Body of pancreas (tissue), 4 donors: ENCODE results near the gene ABHD12B. TPM values are rescaled to one million over a fixed set of nuclear protein-coding genes. Genes with fewer than 3 reads are reported as not detected.

Source experiments
- ATAC-seq: fragments of 150-250 bp; one replicate; pipeline ENCODE4 v1.9.1; 2016
- DNase-seq, 4 donors: peaks; one replicate each; pipeline ENCODE4 v3.0.0-alpha.2; 2019
- H3K27ac ChIP-seq, 4 donors: fragments of 200-600 bp; sonication (generic); 1 replicate in 3 of 4; 2 replicates in 1 of 4; pipeline versions ENCODE4 v1.5.1 to v1.6.1; 2016 to 2019; ENCODE audit warnings: mild to moderate bottlenecking in 1 of 4, mixed read lengths in 1 of 4, moderate library complexity in 1 of 4
- H3K27me3 ChIP-seq, 2 donors: fragments of 200-600 bp; sonication (generic); one replicate each; pipeline ENCODE4 v1.6.0; 2016; ENCODE audit warnings: mild to moderate bottlenecking in 1 of 2
- H3K36me3 ChIP-seq, 2 donors: fragments of 200-600 bp; sonication (generic); replicated peaks in 1 of 2; 2 replicates each; pipeline ENCODE4 v1.5.1; 2016; ENCODE audit warnings: low read depth in 2 of 2; ENCODE audit not compliant: insufficient read depth in 1 of 2
- H3K4me1 ChIP-seq: fragments of 200-600 bp; sonication (generic); one replicate; pipeline ENCODE4 v1.6.0; 2016
- H3K4me3 ChIP-seq, 2 donors: fragments of 200-600 bp; sonication (generic); 1 replicate in 1 of 2; 2 replicates in 1 of 2; pipeline ENCODE4 v1.5.1; 2016 to 2019
- H3K9me3 ChIP-seq, 3 donors: fragments of 200-600 bp; sonication (generic); 1 replicate in 2 of 3; 2 replicates in 1 of 3; pipeline ENCODE4 v1.5.1; 2016
- CTCF ChIP-seq, 7 experiments: fragments of 450-650 bp in 4 of 7; fragments of 200-600 bp in 3 of 7; sonication (generic) in 3 of 7; IDR thresholded peaks; one replicate each; pipeline ENCODE4 v1.5.1; 2016 to 2019; ENCODE audit warnings: antibody characterized with exemption in 7 of 7
- POLR2A ChIP-seq, 3 donors: fragments of 450-650 bp; IDR thresholded peaks; one replicate each; pipeline ENCODE4 v1.6.1; 2016; ENCODE audit warnings: antibody characterized with exemption in 3 of 3, mild to moderate bottlenecking in 2 of 3
- WGBS, 2 donors: methylation state at CpG; one replicate each; pipeline ENCODE4 v1.1.5; 2017; 5-methylcytosine and 5-hydroxymethylcytosine counted together
- intact Hi-C: fragments of 100-400 bp; cut with DNase I; formaldehyde crosslinking; loops from one replicate; pipeline ENCODE4 v1.15.1; 2023
- total RNA-seq, 2 donors: library from RNA; depleted of rRNA; stranded (reverse); fragments of >200 nt; gene quantifications; one replicate each; pipeline ENCODE4 v1.1.0, GENCODE V29; 2016

Gene ABHD12B
- total RNA-seq, 2 donors from 2014 or later: not detected

GRCh38 chr14:50924843-50925242 is 53.0 kb downstream of the ABHD12B start:
- 56 to 58% methylated on average over 4 of the region's 4 CpGs for WGBS, 2 donors
- Histone ChIP-seq H3K4me3 (no peak overlapping the region), H3K4me1 (no peaks in the 10 kb centered on the region), H3K9me3 (no peaks in the 10 kb centered on the region), H3K36me3 (no peaks in the 10 kb centered on the region), H3K27ac (no peak overlapping the region), H3K27me3 (no peaks in the 10 kb centered on the region)
- DNase-seq (no peak), ATAC-seq (no peak)
- intact Hi-C loops: no loop called here
- TF ChIP-seq CTCF (IDR thresholded peaks at IDR 0.05): no peak

GRCh38 chr14:50926851-50927386 is 55.1 kb downstream of the ABHD12B start:
- H3K36me3 ChIP-seq: no peaks in the 10 kb centered on the region
- H3K9me3 ChIP-seq: no peaks in the 10 kb centered on the region
- 83 to 91% methylated on average over 3 of the region's 3 CpGs for WGBS, 2 donors
- intact Hi-C loops: no loop called here
- H3K4me1 ChIP-seq: no peaks in the 10 kb centered on the region
- H3K27me3 ChIP-seq: no peaks in the 10 kb centered on the region
- no peak overlapping the region for H3K27ac ChIP-seq
- H3K4me3 ChIP-seq: no peak overlapping the region
- TF ChIP-seq CTCF (IDR thresholded peaks at IDR 0.05) (no peak), POLR2A (IDR thresholded peaks at IDR 0.05) (no peak)
- DNase-seq (peak in 1 of 4 donors; percentile 22), ATAC-seq (no peak)

GRCh38 chr14:50928002-50928635 is 56.3 kb downstream of the ABHD12B start:
- peak overlapping the region in 1 of 4 donors; percentile 46 for H3K27ac ChIP-seq
- intact Hi-C loops: no loop called here
- H3K9me3 ChIP-seq: no peaks in the 10 kb centered on the region
- no peaks in the 10 kb centered on the region for H3K4me1 ChIP-seq
- WGBS, 2 donors: 83 to 85% methylated on average over 6 of the region's 6 CpGs
- TF ChIP-seq CTCF (IDR thresholded peaks at IDR 0.05): no peak
- no peak for TF ChIP-seq POLR2A (IDR thresholded peaks at IDR 0.05)
- ATAC-seq: no peak
- DNase-seq: peak in 1 of 4 donors; percentile 64
- H3K36me3 ChIP-seq: no peaks in the 10 kb centered on the region
- no peak overlapping the region for H3K4me3 ChIP-seq
- no peaks in the 10 kb centered on the region for H3K27me3 ChIP-seq

- ATAC-seq: no peak
- 80 to 94% methylated on average over 2 of the region's 2 CpGs for WGBS, 2 donors
- TF ChIP-seq POLR2A (IDR thresholded peaks at IDR 0.05) (no peak), CTCF (IDR thresholded peaks at IDR 0.05) (no peak)
- DNase-seq: no peak
- H3K27me3 ChIP-seq: no peaks in the 10 kb centered on the region
- no peaks in the 10 kb centered on the region for H3K36me3 ChIP-seq
- no peaks in the 10 kb centered on the region for H3K4me1 ChIP-seq
- H3K4me3 ChIP-seq: no peak overlapping the region
- intact Hi-C loops: no loop called here
- no peak overlapping the region for H3K27ac ChIP-seq
- H3K9me3 ChIP-seq: no peaks in the 10 kb centered on the region
These were observed 57.7 kb downstream of the ABHD12B start for GRCh38 chr14:50929506-50929905.

GRCh38 chr14:50931559-50931958 is 59.7 kb downstream of the ABHD12B start:
- TF ChIP-seq POLR2A (IDR thresholded peaks at IDR 0.05): no peak
- no peak for TF ChIP-seq CTCF (IDR thresholded peaks at IDR 0.05)
- H3K9me3 ChIP-seq: no peaks in the 10 kb centered on the region
- no peaks in the 10 kb centered on the region for H3K27me3 ChIP-seq
- DNase-seq (no peak), ATAC-seq (no peak)
- no peak overlapping the region for H3K27ac ChIP-seq
- WGBS, 2 donors: 86 to 94% methylated on average over 3 of the region's 3 CpGs
- H3K4me1 ChIP-seq: no peaks in the 10 kb centered on the region
- intact Hi-C loops: no loop called here
- H3K36me3 ChIP-seq: peaks cover 0 to 1% of the 10 kb centered on the region in 2 donors
- H3K4me3 ChIP-seq: no peak overlapping the region
